GM21381 (cell line): ENCODE results near the gene LRSAM1.

Source experiments
- ATAC-seq: cut with Tn5 transposase; IDR thresholded peaks from one replicate; pipeline ENCODE4 v1.9.1; 2021; ENCODE audit warnings: mild to moderate bottlenecking, moderate library complexity; ENCODE audit not compliant: unreplicated experiment

LRSAM1 gene

DNA sequence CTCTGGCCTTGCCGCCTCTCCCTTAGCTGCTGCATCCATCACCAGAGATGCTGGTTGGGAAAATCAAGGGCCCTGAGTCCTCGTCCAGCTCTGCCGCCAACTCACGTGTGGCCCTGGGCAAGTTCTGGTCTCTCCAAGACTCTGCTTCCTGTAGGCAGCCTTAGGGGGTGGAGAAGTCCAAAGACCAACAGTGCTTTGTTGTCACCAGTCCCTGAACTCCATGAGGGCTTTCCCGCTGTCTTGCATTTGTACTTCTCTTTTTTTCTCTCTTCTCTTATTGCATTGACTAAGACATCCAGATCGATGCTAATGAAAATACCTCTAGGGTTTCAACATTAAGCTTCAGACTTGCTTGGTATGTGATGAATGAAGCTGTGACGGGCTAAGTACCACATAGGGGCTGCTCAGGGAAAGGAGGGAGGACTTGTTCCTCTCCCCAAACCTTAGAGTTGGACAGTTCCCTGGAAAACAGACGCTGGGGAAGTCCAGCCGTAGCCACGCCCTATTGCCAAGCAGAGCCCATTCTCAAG lies 97.1 kb downstream of the LRSAM1 start:
- ATAC-seq, result no peak

DNA sequence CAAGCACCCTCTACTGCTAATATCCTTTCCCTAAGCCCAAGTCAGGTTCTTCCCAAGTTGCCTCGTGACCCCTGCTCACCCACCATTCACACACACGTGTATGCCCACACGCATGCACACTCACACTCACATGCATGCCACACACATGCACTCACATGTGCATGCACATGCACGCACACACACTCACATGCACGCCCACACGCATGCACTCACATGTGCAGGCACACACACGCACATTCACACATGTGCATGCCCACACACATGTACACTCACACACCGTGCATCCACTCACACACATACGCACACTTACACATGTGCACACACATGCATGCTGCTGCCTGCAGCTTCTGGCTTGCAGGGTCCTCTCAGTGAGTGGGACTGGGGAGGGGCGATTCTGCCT lies 97.9 kb downstream of the LRSAM1 start:
- no peak for ATAC-seq

DNA sequence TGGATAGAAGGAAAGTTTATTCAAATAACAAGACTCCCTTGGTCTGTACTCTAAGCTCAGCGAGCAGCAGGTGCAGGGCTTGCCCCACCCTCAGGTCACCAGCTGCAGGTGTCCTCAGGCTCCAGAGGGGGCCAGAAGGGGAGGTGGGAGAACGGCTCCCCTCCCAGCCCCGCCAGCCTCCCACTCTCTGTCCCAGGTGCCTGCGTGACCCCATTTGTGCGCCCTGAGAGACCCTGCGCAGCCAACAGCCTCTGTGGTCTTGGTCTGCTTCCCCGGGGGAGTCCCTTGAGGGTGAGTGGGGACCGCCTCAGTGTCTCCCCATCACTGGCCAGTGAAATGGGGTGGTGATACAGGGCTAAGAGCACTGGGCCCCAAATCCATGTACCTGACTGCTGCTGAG lies 98.4 kb downstream of the LRSAM1 start:
- ATAC-seq, result no peak

DNA sequence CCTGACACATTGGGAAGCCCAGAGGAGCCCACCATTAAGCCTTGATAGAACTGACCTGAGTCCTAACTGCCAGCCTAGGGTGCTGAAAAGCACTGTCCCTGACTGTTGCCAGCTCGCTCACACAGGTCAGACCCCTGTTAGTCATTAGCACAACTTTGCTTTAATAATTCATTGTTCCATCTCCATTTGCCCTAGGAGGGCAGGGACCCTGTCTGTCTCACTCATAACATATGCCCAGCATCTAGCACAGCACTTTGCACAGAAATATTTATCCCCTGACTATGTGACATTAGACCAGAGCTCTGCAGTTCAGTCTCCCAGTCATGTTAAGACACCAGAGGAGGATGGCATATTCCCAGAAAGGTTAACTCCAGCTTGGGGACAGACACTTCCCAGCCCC lies 99.0 kb downstream of the LRSAM1 start:
- ATAC-seq, result no peak

DNA sequence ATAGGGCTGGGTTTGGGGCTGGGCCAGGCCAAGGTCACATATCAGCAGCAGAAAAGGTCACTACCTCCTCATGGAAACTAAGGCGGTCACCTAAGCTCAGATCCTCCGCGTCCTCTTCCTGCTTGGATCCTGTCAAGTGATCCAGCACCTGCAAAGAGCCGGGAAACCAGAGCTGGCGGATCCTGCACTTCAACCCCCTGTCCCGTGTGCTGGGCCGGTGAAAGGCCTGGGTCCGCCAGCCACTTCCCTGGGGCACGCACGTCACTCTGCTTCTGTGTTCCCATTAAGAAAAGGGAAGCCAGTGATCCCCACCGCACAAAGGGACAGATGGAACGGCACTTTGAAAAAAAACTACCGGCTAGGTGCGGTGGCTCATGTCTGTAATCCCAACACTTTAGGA lies 99.4 kb downstream of the LRSAM1 start:
- ATAC-seq, result no peak
